GM23338 (cell line): Measurements from ENCODE around the gene INPP5D.

Experiments used
- CREB1 ChIP-seq: fragments of 250-450 bp; sonication (Bioruptor Pico); IDR thresholded peaks from 2 replicates; pipeline ENCODE4 v1.5.0; 2020; ENCODE audit warnings: low read depth, mild to moderate bottlenecking, moderate library complexity
- EZH2 ChIP-seq: fragments of 200-600 bp; sonication (generic); IDR thresholded peaks from one replicate; pipeline ENCODE4 v1.8.0; 2017; ENCODE audit warnings: antibody characterized with exemption, mild to moderate bottlenecking, low read depth; ENCODE audit not compliant: unreplicated experiment
- EZH2phosphoT487 ChIP-seq: fragments of 200-600 bp; sonication (generic); IDR thresholded peaks from one replicate; pipeline ENCODE4 v1.8.1; 2018; ENCODE audit warnings: antibody characterized with exemption; ENCODE audit not compliant: unreplicated experiment
- JUNB ChIP-seq: IDR thresholded peaks from one replicate; pipeline ENCODE4 v1.6.1; 2016; ENCODE audit warnings: antibody characterized with exemption; ENCODE audit not compliant: unreplicated experiment
- POLR2AphosphoS5 ChIP-seq: IDR thresholded peaks from 2 replicates; pipeline ENCODE4 v1.6.1; 2016; ENCODE audit warnings: antibody characterized with exemption, low read depth
- ZNF114 ChIP-seq: fragments of 250-450 bp; sonication (Bioruptor Pico); IDR thresholded peaks from 2 replicates; pipeline ENCODE4 v1.5.0; 2020; ENCODE audit warnings: mild to moderate bottlenecking, moderate library complexity
- ZNF331 ChIP-seq: fragments of 250-450 bp; sonication (Bioruptor Pico); IDR thresholded peaks from 2 replicates; pipeline ENCODE4 v1.5.0; 2020; ENCODE audit warnings: low read depth, mild to moderate bottlenecking, moderate library complexity
- TF ChIP-seq, protein P1 (sequence below), 2 experiments: fragments of 200-600 bp in 1 of 2; sonication (generic) in 1 of 2; conservative IDR thresholded peaks; 2 replicates each; pipeline versions ENCODE4 v1.5.1 to v1.6.1; 2016 to 2017; ENCODE audit warnings: antibody characterized with exemption in 2 of 2, low read depth in 2 of 2, mild to moderate bottlenecking in 2 of 2, moderate library complexity in 1 of 2
- TF ChIP-seq, protein P2 (sequence below): IDR thresholded peaks from one replicate; pipeline ENCODE4 v1.6.1; 2018; ENCODE audit warnings: antibody characterized with exemption; ENCODE audit not compliant: unreplicated experiment
- TF ChIP-seq, protein P3 (sequence below): IDR thresholded peaks from 2 replicates; pipeline ENCODE4 v1.6.1; 2016; ENCODE audit warnings: antibody characterized with exemption

DNA sequence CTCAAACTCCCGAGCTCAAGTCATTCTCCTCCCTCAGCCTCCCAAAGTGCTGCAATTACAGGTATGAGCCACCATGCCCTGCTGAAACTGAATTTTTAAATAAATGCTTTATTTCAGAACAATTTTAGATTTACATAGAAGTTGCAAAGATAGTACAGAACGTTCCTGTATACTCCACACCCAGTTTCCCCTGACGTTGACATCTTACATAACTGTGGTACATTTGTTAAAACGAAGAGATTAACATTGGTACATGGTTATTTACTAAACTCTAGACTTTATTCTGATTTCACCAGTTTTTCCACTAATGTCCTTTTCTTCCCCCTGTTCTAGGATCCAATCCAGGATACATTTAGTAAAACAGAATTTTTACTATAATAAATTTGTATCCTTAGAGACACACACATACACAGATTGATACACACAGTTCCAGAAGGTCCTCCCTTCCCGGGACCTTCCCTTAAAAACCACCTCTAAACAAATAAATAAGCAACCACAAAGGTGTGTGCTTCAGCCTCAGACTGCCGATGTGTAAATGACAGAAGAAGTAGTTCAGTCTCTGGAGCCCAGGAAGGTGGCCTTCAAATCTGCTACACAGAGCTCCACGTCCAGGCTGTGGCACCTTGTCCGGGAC lies 20.8 kb upstream of the INPP5D start:
- TF ChIP-seq EZH2 (no peak), POLR2AphosphoS5 (no peak), CREB1 (CRISPR knock-in tag) (no peak), EZH2phosphoT487 (no peak), ZNF114 (no peak), ZNF331 (CRISPR knock-in tag) (no peak), JUNB (no peak)
- TF ChIP-seq, protein P1, sequence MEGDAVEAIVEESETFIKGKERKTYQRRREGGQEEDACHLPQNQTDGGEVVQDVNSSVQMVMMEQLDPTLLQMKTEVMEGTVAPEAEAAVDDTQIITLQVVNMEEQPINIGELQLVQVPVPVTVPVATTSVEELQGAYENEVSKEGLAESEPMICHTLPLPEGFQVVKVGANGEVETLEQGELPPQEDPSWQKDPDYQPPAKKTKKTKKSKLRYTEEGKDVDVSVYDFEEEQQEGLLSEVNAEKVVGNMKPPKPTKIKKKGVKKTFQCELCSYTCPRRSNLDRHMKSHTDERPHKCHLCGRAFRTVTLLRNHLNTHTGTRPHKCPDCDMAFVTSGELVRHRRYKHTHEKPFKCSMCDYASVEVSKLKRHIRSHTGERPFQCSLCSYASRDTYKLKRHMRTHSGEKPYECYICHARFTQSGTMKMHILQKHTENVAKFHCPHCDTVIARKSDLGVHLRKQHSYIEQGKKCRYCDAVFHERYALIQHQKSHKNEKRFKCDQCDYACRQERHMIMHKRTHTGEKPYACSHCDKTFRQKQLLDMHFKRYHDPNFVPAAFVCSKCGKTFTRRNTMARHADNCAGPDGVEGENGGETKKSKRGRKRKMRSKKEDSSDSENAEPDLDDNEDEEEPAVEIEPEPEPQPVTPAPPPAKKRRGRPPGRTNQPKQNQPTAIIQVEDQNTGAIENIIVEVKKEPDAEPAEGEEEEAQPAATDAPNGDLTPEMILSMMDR (conservative IDR thresholded peaks at IDR 0.05; ENCODE audit: low read depth in 2 of 2), result no peak
- TF ChIP-seq, protein P2, sequence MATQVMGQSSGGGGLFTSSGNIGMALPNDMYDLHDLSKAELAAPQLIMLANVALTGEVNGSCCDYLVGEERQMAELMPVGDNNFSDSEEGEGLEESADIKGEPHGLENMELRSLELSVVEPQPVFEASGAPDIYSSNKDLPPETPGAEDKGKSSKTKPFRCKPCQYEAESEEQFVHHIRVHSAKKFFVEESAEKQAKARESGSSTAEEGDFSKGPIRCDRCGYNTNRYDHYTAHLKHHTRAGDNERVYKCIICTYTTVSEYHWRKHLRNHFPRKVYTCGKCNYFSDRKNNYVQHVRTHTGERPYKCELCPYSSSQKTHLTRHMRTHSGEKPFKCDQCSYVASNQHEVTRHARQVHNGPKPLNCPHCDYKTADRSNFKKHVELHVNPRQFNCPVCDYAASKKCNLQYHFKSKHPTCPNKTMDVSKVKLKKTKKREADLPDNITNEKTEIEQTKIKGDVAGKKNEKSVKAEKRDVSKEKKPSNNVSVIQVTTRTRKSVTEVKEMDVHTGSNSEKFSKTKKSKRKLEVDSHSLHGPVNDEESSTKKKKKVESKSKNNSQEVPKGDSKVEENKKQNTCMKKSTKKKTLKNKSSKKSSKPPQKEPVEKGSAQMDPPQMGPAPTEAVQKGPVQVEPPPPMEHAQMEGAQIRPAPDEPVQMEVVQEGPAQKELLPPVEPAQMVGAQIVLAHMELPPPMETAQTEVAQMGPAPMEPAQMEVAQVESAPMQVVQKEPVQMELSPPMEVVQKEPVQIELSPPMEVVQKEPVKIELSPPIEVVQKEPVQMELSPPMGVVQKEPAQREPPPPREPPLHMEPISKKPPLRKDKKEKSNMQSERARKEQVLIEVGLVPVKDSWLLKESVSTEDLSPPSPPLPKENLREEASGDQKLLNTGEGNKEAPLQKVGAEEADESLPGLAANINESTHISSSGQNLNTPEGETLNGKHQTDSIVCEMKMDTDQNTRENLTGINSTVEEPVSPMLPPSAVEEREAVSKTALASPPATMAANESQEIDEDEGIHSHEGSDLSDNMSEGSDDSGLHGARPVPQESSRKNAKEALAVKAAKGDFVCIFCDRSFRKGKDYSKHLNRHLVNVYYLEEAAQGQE, result no peak
- TF ChIP-seq, protein P3, sequence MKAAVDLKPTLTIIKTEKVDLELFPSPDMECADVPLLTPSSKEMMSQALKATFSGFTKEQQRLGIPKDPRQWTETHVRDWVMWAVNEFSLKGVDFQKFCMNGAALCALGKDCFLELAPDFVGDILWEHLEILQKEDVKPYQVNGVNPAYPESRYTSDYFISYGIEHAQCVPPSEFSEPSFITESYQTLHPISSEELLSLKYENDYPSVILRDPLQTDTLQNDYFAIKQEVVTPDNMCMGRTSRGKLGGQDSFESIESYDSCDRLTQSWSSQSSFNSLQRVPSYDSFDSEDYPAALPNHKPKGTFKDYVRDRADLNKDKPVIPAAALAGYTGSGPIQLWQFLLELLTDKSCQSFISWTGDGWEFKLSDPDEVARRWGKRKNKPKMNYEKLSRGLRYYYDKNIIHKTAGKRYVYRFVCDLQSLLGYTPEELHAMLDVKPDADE, result no peak
